Activated T-cell treated with anti-CD3 and anti-CD28 coated beads for 48 hours (primary cell): Measurements from ENCODE around the gene MUC5B.
"Not testable (repeated sequence)": the region's sequence is repeated elsewhere in the genome, so short reads cannot be mapped to it uniquely, and the experiment has no call there.

ENCODE experiments used
- DNase-seq: peaks from one replicate; pipeline ENCODE4 v3.0.0-alpha.2; 2020; ENCODE audit warnings: low read depth

The MUC5B gene

DNA sequence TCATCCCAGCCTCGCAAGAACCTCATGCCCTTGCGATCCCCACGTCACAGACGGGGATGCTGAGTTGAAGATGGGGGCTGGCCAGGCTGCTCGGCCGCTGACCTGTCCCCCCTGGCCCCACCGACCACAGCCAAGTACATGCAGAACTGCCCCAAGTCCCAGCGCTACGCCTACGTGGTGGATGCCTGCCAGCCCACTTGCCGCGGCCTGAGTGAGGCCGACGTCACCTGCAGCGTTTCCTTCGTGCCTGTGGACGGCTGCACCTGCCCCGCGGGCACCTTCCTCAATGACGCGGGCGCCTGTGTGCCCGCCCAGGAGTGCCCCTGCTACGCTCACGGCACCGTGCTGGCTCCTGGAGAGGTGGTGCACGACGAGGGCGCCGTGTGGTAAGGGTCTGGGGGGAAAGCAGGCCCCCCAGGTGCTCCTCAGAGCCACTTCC lies 10.0 kb downstream of the MUC5B start:
- no peak for DNase-seq

DNA sequence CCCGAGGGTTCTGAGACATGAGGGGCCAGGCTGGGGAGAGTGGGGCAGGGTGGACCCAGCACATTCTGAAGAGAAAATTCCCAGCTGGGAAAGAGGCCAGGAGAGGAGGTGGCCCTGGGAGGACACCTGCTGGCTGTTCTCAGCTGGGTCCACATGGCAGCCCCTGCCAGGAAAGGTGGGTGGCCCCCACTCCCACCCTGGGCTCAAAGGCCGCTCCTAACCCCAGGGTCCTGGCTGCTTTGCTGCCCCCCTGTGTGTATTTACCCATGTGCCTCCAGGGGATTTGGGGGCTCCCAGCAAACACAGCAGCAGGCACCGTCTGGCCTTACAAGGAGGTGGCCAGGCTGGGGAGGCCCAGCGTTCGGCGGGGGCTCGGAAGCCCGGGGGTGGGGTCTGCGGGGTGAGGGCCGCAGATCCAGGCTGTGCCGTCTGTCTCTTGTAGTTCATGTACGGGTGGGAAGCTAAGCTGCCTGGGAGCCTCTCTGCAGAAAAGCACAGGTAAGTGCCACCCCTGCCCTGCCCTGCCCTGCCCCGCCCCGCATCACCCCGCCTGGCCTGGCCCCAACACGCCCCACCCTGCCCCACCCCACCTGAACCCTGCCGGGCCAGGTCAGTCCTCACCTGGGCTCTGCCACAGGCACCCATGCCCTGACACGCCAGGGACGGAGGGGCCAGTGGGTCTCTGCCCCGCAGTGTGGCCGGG lies 10.6 kb downstream of the MUC5B start:
- DNase-seq: no peak

DNA sequence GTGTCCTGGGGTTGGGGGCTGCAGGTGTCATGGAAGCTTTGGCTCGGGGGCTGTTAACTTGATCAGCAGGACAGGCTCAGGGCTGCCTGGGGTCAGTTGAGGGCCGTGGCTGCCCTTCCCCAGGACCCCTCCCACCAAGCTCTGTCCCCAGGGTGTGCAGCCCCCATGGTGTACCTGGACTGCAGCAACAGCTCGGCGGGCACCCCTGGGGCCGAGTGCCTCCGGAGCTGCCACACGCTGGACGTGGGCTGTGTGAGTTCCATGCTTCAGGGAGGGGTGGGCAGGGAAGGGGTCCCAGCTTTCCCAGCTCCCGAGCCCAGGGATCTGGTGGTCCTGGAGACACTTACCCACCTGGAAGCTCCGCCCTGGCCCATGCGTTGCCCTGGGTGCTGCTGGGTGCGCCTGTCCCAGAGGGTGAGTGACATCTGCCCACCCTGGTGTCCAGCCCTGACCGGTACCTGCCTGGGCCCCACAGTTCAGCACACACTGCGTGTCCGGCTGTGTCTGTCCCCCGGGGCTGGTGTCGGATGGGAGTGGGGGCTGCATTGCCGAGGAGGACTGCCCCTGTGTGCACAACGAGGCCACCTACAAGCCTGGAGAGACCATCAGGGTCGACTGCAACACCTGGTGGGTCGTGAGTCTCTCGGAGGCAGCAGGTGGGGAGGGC lies 11.3 kb downstream of the MUC5B start:
- no peak for DNase-seq

DNA sequence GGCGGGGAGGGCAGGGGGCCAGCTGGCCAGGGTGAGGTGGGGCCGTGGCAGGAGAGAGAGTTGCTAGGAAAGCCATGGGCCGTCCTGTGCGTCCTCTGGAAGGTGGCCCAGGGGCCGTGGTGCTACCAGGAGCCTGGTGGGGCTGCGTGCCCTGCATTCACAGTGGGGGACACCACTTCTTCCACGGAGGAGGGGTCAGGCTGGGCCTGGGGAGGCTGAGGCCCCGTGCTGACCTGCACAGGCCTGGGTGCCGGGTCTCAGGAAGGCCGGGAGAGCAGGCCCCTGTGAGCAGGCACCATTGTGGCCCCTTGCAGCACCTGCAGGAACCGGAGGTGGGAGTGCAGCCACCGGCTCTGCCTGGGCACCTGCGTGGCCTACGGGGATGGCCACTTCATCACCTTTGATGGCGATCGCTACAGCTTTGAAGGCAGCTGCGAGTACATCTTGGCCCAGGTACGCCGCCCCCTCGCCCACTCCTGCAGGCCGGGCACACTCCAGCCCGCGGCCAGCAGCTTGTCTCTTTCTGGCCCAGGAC lies 12.0 kb downstream of the MUC5B start:
- no peak for DNase-seq

DNA sequence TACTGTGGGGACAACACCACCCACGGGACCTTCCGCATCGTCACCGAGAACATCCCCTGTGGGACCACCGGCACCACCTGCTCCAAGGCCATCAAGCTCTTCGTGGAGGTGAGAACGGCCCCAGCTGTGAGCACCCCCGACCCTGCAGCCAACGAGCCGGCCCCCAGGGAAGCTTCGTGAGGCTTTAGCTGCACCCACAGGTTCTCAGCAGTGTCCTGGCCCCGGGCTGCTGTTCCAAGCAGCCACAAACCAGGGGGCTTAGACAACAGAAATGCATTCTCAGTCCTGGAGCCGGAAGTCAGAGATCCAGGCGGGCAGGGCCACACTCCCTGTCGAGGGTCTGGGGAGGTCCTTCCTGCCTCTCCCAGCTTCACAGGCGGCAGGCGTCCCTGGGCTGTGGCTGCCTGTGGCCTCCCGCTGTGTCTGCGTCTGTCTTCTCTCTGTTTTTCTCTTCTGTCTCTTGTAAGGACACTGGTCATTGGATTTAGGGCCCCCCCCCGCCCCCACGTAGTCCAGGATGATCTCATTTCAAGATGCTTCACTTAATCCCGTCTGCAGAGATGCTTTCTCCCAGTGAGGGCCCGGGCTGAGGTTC lies 12.5 kb downstream of the MUC5B start:
- DNase-seq: no peak

DNA sequence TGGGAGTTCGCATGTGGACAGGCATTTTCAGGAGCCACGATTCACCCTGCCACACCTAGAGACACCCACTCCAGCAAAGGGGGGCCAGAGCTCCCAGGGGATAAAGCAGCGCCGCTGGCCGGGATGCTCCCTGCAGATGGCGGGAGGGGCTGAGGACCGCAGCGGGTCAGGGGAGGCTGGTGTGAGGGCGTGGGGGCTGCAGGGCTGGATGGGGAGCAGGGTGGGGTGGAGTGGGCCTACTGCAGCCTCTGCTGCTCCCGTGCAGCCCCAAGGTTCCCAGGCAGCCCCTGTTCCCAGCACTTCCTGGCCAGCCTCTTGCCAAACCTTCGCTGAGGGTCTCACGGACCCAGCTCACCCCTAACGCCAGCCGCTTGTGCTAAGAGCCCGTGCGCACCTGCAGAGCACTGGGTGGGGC lies 13.0 kb downstream of the MUC5B start:
- DNase-seq: no peak

DNA sequence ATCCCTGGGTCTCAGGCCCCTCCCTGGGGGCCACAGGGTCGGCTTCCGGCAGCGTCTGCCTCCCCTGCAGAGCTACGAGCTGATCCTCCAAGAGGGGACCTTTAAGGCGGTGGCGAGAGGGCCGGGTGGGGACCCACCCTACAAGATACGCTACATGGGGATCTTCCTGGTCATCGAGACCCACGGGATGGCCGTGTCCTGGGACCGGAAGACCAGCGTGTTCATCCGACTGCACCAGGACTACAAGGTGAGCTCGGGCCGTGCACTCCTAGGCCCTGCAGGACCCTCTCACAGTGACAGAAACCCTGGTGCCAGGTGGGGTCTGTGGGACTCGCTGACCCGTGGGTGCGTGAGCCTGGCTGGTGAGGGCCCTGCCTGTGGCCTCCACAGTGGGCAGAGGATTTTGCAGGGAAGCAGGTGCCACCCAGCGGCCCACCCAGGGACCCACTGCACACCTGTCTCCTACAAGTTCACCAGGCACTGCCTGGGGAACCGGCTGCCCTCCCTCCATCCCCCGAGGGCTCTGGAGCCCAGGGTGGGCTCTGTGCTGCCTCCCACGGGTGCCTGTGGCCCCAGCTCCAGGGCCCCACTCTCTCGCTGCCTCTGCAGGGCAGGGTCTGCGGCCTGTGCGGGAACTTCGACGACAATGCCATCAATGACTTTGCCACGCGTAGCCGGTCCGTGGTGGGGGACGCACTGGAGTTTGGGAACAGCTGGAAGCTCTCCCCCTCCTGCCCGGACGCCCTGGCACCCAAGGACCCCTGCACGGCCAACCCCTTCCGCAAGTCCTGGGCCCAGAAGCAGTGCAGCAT lies 13.7 kb downstream of the MUC5B start:
- no peak for DNase-seq

DNA sequence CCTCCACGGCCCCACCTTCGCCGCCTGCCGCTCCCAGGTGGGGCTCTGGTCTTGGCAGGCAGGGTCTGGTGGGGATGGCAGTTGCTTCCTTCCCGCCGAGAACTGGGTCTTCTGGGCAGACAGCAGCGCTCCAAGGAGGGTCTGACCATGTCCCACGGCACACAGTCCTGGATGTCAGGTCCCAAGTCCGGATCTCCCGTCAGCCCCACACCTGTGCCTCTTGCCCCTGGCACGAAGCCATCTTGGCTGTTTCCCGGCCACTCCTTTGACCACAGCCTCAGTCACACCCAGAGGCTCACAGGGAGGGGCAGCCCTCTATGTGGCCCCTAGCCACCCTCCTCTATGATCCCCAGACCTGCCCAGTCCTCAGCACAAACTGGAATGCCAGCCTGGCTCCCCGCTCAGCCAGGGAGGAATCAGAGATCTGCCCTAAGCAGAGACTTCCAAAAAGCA lies 14.3 kb downstream of the MUC5B start:
- DNase-seq: no peak

DNA sequence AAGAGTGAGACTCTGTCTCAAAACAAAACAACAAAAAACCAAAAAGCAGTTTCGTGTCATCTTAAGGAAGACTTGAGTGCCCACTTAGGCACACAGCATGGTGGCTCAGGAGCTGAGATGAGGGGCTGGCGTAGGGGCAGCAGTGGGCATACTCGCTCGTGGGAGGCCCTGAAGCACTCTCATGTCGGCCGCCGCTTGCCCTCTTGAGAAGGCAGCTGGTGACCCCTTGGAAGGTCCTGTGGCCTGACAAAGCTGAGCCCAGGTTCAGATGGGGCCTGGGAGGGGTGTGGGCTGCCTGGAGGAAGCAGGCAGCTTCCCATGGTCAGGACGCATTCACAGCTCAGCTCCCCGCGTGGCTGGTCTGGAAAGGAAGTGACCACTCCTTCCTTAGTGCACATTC lies 15.0 kb downstream of the MUC5B start:
- DNase-seq: no peak

DNA sequence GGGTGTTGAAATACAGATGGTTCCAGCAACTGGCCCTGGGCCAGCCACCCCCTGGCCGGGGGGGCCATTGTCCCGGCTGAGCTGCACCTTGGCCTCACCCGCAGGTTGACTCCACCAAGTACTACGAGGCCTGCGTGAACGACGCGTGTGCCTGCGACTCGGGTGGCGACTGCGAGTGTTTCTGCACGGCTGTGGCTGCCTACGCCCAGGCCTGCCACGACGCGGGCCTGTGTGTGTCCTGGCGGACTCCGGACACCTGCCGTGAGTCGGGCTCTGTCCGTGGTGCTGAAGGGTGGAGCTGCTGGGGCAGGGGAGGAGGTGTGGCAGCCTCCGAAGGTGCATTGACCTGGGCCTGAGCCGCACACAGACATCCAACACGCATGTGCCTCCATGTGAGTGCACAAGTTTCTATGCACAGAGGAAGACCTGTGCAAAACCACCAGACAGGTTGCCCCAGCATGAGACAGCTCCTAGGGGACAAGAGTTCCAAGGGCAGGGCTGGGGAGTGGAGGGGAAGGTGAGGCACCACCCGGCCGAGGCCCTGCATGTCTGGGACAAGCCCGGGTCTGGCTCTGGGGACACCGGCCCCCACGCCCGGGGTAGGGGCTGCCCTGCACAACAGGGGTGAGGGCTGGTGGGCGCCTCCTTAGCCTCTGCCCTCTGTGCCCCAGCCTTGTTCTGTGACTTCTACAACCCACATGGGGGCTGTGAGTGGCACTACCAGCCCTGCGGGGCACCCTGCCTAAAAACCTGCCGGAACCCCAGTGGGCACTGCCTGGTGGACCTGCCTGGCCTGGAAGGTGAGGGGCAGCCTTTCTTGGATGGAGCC lies 16.1 kb downstream of the MUC5B start:
- no peak for DNase-seq

DNA sequence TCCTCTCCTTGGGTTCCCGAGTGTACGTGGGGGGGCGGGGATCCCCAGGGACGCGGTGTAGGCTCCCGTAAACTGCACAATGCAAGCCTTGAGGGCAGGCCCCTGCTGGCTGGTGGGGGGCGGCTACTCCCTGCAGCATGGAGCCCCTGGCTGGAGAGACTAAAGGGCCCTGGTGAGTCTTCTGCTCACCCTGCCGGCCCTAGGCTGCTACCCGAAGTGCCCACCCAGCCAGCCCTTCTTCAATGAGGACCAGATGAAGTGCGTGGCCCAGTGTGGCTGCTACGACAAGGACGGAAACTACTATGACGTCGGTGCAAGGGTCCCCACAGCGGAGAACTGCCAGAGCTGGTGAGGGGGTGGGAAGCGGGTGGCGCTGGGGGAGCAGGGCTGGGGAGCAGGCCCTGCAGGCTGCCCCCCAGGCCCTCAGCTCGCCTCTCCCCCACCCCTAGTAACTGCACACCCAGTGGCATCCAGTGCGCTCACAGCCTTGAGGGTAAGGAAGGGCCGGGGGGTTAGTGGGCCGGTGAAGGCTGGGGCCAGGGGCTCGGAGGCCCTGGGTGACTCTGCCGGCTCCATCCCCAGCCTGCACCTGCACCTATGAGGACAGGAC lies 16.8 kb downstream of the MUC5B start:
- no peak for DNase-seq

DNA sequence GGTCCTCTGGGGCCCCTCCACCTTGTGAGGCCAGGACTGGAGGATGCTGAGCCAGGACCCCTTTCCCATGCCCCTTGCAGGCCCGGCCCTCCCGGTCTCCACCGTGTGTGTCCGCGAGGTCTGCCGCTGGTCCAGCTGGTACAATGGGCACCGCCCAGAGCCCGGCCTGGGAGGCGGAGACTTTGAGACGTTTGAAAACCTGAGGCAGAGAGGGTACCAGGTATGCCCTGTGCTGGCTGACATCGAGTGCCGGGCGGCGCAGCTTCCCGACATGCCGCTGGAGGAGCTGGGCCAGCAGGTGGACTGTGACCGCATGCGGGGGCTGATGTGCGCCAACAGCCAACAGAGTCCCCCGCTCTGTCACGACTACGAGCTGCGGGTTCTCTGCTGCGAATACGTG lies 17.9 kb downstream of the MUC5B start:
- no peak for DNase-seq

DNA sequence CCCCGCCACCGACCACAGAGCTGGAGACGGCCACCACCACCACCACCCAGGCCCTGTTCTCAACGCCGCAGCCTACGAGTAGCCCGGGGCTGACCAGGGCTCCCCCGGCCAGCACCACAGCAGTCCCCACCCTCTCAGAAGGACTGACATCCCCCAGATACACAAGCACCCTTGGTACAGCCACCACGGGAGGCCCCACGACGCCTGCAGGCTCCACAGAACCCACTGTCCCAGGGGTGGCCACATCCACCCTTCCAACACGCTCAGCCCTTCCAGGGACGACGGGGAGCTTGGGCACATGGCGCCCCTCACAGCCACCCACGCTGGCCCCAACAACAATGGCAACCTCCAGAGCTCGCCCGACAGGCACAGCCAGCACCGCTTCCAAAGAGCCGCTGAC lies 18.8 kb downstream of the MUC5B start:
- no peak for DNase-seq

DNA sequence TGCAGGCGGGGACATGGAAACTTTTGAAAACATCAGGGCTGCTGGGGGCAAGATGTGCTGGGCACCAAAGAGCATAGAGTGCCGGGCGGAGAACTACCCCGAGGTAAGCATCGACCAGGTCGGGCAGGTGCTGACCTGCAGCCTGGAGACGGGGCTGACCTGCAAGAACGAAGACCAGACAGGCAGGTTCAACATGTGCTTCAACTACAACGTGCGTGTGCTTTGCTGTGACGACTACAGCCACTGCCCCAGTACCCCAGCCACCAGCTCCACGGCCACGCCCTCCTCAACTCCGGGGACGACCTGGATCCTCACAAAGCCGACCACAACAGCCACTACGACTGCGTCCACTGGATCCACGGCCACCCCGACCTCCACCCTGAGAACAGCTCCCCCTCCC lies 19.4 kb downstream of the MUC5B start:
- DNase-seq: no peak

DNA sequence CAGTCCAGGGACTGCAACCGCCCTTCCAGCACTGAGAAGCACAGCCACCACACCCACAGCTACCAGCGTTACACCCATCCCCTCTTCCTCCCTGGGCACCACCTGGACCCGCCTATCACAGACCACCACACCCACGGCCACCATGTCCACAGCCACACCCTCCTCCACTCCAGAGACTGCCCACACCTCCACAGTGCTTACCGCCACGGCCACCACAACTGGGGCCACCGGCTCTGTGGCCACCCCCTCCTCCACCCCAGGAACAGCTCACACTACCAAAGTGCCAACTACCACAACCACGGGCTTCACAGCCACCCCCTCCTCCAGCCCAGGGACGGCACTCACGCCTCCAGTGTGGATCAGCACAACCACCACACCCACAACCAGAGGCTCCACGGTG lies 19.9 kb downstream of the MUC5B start:
- DNase-seq: not testable (repeated sequence)

DNA sequence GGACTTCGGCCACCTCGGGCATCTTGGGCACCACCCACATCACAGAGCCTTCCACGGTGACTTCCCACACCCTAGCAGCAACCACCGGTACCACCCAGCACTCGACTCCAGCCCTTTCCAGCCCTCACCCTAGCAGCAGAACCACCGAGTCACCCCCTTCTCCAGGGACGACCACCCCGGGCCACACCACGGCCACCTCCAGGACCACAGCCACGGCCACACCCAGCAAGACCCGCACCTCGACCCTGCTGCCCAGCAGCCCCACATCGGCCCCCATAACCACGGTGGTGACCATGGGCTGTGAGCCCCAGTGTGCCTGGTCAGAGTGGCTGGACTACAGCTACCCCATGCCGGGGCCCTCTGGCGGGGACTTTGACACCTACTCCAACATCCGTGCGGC lies 20.7 kb downstream of the MUC5B start:
- not testable (repeated sequence) for DNase-seq

DNA sequence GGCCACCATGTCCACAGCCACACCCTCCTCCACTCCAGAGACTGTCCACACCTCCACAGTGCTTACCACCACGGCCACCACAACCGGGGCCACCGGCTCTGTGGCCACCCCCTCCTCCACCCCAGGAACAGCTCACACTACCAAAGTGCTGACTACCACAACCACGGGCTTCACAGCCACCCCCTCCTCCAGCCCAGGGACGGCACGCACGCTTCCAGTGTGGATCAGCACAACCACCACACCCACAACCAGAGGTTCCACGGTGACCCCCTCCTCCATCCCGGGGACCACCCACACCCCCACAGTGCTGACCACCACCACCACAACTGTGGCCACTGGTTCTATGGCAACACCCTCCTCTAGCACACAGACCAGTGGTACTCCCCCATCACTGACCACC lies 21.7 kb downstream of the MUC5B start:
- not testable (repeated sequence) for DNase-seq

DNA sequence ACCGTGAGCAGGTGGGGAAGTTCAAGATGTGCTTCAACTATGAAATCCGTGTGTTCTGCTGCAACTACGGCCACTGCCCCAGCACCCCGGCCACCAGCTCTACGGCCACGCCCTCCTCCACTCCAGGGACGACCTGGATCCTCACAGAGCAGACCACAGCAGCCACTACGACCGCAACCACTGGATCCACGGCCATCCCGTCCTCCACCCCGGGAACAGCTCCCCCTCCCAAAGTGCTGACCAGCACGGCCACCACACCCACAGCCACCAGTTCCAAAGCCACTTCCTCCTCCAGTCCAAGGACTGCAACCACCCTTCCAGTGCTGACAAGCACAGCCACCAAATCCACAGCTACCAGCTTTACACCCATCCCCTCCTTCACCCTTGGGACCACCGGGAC lies 22.9 kb downstream of the MUC5B start:
- DNase-seq: not testable (repeated sequence)

DNA sequence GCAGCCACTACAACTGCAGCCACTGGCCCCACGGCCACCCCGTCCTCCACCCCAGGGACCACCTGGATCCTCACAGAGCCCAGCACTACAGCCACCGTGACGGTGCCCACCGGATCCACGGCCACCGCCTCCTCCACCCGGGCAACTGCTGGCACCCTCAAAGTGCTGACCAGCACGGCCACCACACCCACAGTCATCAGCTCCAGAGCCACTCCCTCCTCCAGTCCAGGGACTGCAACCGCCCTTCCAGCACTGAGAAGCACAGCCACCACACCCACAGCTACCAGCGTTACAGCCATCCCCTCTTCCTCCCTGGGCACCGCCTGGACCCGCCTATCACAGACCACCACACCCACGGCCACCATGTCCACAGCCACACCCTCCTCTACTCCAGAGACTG lies 23.4 kb downstream of the MUC5B start:
- not testable (repeated sequence) for DNase-seq

DNA sequence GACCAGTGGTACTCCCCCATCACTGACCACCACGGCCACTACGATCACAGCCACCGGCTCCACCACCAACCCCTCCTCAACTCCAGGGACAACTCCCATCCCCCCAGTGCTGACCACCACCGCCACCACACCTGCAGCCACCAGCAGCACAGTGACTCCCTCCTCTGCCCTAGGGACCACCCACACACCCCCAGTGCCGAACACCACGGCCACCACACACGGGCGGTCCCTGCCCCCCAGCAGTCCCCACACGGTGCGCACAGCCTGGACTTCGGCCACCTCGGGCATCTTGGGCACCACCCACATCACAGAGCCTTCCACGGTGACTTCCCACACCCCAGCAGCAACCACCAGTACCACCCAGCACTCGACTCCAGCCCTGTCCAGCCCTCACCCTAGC lies 24.2 kb downstream of the MUC5B start:
- not testable (repeated sequence) for DNase-seq

DNA sequence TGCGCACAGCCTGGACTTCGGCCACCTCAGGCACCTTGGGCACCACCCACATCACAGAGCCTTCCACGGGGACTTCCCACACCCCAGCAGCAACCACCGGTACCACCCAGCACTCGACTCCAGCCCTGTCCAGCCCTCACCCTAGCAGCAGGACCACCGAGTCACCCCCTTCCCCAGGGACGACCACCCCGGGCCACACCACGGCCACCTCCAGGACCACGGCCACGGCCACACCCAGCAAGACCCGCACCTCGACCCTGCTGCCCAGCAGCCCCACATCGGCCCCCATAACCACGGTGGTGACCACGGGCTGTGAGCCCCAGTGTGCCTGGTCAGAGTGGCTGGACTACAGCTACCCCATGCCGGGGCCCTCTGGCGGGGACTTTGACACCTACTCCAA lies 26.1 kb downstream of the MUC5B start:
- not testable (repeated sequence) for DNase-seq
